Glutamatergic neuron (in vitro differentiated cells): Measurements from ENCODE around the gene HARS2. TPM values are rescaled to one million over a fixed set of nuclear protein-coding genes. Genes with fewer than 3 reads are reported as not detected.

Experiments
- DNase-seq: peaks from one replicate; pipeline ENCODE4 v3.0.0; 2022
- H3K27ac Mint-ChIP-seq: one replicate; pipeline ENCODE4 v1.8.0; 2020; ENCODE audit warnings: mild to moderate bottlenecking, mixed read lengths, inconsistent platforms; ENCODE audit not compliant: unreplicated experiment
- H3K27me3 Mint-ChIP-seq: one replicate; pipeline ENCODE4 v1.8.0; 2020; ENCODE audit warnings: mild to moderate bottlenecking, moderate library complexity, mixed read lengths, inconsistent platforms; ENCODE audit not compliant: unreplicated experiment
- H3K36me3 Mint-ChIP-seq: one replicate; pipeline ENCODE4 v1.8.0; 2020; ENCODE audit warnings: mild to moderate bottlenecking, mixed read lengths, inconsistent platforms; ENCODE audit not compliant: unreplicated experiment
- H3K4me1 Mint-ChIP-seq: one replicate; pipeline ENCODE4 v1.8.0; 2020; ENCODE audit warnings: mild to moderate bottlenecking, low read depth, mixed read lengths, inconsistent platforms; ENCODE audit not compliant: unreplicated experiment
- H3K4me3 Mint-ChIP-seq: one replicate; pipeline ENCODE4 v1.8.0; 2020; ENCODE audit warnings: mild to moderate bottlenecking, mixed read lengths, inconsistent platforms; ENCODE audit not compliant: unreplicated experiment
- H3K9me3 Mint-ChIP-seq: one replicate; pipeline ENCODE4 v1.8.0; 2020; ENCODE audit warnings: mild to moderate bottlenecking, moderate library complexity, mixed read lengths, inconsistent platforms; ENCODE audit not compliant: unreplicated experiment
- long read RNA-seq: library from polyadenylated mRNA; unstranded; transcript quantifications from one replicate; pipeline ENCODE4 v2.0.0, GENCODE V29; 2020; ENCODE audit not compliant: unreplicated experiment
- total RNA-seq: library from RNA; stranded (reverse); fragmentation: NEBNext Ultra II Directional; extraction: Animal tissue kit (Norgen Biotek cat#: 25700); gene quantifications from one replicate; pipeline ENCODE4 v1.2.1, GENCODE V29; 2021; ENCODE audit not compliant: unreplicated experiment
- TF ChIP-seq, protein P1 (sequence below): fragments of 200-600 bp; sonication (generic); IDR thresholded peaks from one replicate; pipeline ENCODE4 v1.5.0; 2021; ENCODE audit not compliant: partially characterized antibody, unreplicated experiment

Gene HARS2, protein sequence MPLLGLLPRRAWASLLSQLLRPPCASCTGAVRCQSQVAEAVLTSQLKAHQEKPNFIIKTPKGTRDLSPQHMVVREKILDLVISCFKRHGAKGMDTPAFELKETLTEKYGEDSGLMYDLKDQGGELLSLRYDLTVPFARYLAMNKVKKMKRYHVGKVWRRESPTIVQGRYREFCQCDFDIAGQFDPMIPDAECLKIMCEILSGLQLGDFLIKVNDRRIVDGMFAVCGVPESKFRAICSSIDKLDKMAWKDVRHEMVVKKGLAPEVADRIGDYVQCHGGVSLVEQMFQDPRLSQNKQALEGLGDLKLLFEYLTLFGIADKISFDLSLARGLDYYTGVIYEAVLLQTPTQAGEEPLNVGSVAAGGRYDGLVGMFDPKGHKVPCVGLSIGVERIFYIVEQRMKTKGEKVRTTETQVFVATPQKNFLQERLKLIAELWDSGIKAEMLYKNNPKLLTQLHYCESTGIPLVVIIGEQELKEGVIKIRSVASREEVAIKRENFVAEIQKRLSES
- total RNA-seq: 56.7 TPM
- long read RNA-seq, transcript HARS2-201 (13 exons, 2,510 nt): major isoform, 21 of 39 reads
- long read RNA-seq, partial matches to known transcripts: 6 of 39 reads
- long read RNA-seq, other reads (novel, unspliced or antisense): 9 of 39 reads

DNA sequence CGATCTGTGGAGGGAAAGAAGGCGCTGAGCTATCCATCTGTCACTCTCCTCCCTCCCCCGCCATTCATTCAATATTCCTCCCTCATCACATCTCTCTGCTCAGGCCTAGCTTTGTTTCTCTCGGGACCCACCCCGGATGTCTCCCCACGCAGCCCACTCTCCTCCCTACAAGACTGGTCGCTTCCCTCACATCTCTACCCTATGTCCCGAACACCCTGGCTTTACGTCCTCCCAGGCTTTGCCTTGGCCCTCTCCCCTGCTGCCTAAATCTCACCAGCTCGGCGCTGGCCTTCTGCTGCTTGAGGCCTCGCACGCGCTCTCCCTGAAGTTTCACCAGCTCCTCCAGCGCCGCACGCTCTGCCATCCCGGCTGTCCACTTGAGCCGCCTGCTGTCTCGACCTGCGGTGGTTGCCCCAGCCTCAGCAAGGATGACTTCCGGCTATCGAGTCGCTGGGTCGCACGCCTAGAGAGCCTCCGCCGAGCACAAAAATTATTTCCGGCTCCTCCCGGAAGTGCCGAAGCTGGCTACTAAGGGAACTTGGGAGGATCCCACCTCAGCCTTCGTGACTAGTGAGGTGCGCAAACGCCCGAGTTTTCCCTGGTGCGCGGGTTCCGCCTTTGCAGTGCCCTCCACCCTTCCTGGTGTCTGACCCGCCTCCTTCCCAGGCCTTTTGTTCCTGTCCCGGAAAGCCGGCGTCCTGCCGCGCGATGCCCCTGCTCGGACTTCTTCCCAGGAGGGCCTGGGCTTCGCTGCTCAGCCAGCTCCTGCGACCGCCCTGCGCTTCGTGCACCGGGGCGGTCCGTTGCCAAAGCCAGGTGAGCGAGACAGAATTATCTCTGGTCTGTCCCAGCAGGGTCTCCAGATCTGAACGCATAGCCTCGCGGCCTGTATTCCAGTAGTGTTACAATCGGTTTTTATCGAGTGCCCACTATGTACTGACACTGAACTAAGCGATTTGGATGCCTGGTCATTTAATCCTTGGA, at the start of gene HARS2, which contains the start of gene HARS1:
Gene HARS2 (plus strand): TSS at position 515 of the 984 bp plus-strand sequence. CDS start 194 bp downstream, at position 709.
Gene HARS1 (minus strand): TSS at position 430 of the 984 bp plus-strand sequence. CDS start 66 bp downstream, at position 364.
- peaks cover 11% of the 10 kb centered on the region for H3K4me1 Mint-ChIP-seq
- H3K27me3 Mint-ChIP-seq: peaks cover 13% of the 10 kb centered on the region
- no peaks in the 10 kb centered on the region for H3K36me3 Mint-ChIP-seq
- peak; percentile 93 for DNase-seq
- TF ChIP-seq, protein P1, sequence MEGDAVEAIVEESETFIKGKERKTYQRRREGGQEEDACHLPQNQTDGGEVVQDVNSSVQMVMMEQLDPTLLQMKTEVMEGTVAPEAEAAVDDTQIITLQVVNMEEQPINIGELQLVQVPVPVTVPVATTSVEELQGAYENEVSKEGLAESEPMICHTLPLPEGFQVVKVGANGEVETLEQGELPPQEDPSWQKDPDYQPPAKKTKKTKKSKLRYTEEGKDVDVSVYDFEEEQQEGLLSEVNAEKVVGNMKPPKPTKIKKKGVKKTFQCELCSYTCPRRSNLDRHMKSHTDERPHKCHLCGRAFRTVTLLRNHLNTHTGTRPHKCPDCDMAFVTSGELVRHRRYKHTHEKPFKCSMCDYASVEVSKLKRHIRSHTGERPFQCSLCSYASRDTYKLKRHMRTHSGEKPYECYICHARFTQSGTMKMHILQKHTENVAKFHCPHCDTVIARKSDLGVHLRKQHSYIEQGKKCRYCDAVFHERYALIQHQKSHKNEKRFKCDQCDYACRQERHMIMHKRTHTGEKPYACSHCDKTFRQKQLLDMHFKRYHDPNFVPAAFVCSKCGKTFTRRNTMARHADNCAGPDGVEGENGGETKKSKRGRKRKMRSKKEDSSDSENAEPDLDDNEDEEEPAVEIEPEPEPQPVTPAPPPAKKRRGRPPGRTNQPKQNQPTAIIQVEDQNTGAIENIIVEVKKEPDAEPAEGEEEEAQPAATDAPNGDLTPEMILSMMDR: no peak
- H3K9me3 Mint-ChIP-seq: peaks cover 11% of the 10 kb centered on the region
- peak within 1 kb of the TSS; percentile 100 for H3K4me3 Mint-ChIP-seq
- H3K27ac Mint-ChIP-seq: peak within 1 kb of the TSS; percentile 100

- H3K36me3 Mint-ChIP-seq: no peaks in the 10 kb centered on the region
- H3K27ac Mint-ChIP-seq: no peak overlapping the region
- peaks cover 10% of the 10 kb centered on the region for H3K4me1 Mint-ChIP-seq
- H3K27me3 Mint-ChIP-seq: peaks cover 14% of the 10 kb centered on the region
- TF ChIP-seq, protein P1: no peak
- DNase-seq: no peak
- H3K4me3 Mint-ChIP-seq: no peak overlapping the region
- H3K9me3 Mint-ChIP-seq: peaks cover 7% of the 10 kb centered on the region
These were observed 49.5 kb upstream of the HARS2 start for GRCh38 chr5:140641716-140642115.

DNA sequence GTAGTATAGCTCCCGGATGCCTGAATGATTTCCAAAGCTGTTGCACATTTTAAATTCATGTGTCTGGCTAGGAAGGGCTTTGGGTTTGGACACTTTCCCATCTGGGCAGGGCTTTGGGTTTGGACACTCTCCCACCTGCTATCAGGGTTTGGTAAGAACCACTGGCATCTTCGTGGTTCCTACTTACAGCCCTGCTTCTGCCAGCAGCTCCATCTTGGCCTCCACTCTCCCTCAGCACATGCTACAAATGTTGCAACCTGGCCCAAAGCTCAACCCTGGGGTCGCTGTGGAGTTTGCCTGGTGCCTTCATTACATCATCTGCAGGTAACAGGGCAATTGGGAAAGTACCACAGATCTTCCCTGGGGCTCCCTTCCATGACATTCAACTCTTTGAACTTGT, 48.5 kb upstream of the HARS2 start:
- Mint-ChIP-seq H3K4me1 (peaks cover 10% of the 10 kb centered on the region), H3K4me3 (no peak overlapping the region), H3K9me3 (peaks cover 11% of the 10 kb centered on the region), H3K27ac (no peak overlapping the region), H3K36me3 (peaks cover 2% of the 10 kb centered on the region), H3K27me3 (peaks cover 14% of the 10 kb centered on the region)
- DNase-seq: no peak
- TF ChIP-seq, protein P1: no peak

DNA sequence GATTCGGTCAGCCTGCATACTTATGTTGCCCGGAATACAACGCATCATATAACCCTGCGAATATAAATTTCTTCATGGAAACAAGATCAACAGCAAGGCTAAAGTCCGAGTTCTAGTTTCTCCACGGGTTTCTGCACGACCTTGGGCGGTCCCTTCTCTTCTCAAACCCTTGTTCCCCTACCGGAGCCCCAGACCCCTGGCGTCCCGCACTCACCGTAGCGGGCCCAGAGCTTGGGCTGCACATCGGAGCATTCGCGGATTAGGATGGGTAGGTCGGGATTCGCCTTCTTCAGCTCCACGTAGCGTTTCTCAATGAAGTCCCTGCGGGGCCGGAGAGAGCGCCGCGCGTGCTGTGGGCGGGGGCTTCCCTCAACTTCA, 44.2 kb upstream of the HARS2 start:
- H3K36me3 Mint-ChIP-seq: peaks cover 7% of the 10 kb centered on the region
- TF ChIP-seq, protein P1: no peak
- H3K4me1 Mint-ChIP-seq: peaks cover 5% of the 10 kb centered on the region
- DNase-seq: no peak
- H3K9me3 Mint-ChIP-seq: peaks cover 7% of the 10 kb centered on the region
- H3K27ac Mint-ChIP-seq: no peak overlapping the region
- H3K27me3 Mint-ChIP-seq: peaks cover 5% of the 10 kb centered on the region
- peak overlapping the region; percentile 100 for H3K4me3 Mint-ChIP-seq
